ENCODE data around the gene NSFL1C.

The NSFL1C gene

DNA sequence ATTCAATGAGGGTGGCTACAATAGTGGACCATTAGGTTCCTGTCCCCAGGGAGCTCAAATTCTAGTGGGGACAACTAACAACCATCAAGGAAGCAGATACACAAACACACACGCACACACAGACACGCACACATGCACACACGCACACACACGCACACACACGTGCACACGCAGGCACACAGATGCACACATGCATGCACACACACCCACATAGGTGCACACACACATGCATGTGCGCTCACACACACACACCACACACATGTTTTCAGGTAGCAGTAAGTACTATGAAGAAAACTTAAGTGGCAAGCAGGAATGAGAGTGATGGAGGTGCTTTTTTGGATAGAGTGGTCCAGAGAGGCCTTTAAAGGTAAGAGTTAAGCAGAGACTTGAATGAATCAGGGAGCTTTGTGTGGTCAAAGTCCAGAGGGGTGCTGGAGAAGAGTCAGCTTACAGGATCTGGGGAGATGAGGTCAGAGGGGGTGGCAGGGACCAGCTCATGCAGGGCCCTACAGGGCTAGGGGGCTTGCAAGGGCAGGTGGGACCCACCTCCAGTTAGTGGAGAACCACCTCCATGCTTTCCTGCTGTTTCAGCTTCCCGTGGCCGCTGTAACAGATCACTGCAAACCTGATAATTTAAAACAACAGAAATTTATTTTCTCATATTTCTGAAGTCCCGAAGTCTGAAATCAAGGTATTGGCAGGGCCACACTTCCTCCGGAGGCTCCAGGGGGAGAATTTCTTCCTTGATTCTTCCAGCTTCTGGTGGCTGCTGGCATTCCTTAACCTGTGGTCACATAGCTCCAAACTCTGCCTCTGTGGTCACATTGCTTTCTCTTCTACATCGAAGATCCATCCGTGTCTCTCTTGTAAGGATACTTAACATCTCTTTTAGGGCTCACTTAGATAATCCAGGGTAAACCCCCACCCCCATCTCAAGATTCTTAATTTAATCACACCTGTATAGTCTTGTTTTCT lies 6.9 kb upstream of the NSFL1C start:
- no peaks in the 10 kb centered on the region for H3K4me1 Mint-ChIP-seq (ENCODE audit: low read depth)
- H3K4me3 Mint-ChIP-seq, result no peak overlapping the region
- H3K36me3 Mint-ChIP-seq, result no peaks in the 10 kb centered on the region
- H3K27ac Mint-ChIP-seq, result no peak overlapping the region
- H3K27me3 Mint-ChIP-seq, result peaks cover 3% of the 10 kb centered on the region
- no peaks in the 10 kb centered on the region for H3K9me3 Mint-ChIP-seq (ENCODE audit: low read depth)

DNA sequence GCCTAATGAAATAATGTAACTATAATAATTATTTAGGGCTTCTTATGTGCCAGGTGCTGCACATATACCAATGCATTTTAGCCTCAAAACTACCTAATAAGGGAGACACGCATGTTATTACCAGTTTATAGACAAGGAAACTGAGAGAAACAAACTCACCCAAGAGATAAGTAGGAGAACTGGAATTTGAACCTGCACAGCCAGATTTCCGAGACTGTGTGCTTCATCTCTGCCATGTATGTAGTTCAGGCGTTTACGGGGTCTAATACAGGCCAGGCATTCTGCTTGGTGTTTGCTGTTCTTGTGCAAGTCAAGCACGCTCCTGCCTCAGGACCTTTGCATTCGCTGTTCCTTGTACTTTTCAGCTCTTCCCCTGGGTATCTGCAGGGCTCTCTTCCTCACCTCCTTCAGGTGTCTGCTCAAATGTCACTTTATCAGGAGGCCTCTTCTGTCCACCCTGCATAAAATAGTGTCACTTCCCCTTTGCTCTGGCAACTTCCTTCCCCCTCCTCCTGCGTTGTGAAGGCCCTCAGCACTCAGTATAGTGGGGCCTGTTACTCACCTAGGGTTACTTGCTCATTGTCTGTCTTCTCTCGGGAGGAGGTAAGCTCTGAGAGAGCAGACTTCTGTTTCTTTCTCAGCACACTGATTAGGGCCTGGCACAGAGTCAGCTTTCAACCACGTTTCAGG lies 6.1 kb upstream of the NSFL1C start:
- no peaks in the 10 kb centered on the region for H3K9me3 Mint-ChIP-seq (ENCODE audit: low read depth)
- H3K4me1 Mint-ChIP-seq (ENCODE audit: low read depth), result peaks cover 6% of the 10 kb centered on the region
- no peaks in the 10 kb centered on the region for H3K36me3 Mint-ChIP-seq
- no peak overlapping the region for H3K4me3 Mint-ChIP-seq
- H3K27ac Mint-ChIP-seq, result no peak overlapping the region
- H3K27me3 Mint-ChIP-seq, result peaks cover 1% of the 10 kb centered on the region

DNA sequence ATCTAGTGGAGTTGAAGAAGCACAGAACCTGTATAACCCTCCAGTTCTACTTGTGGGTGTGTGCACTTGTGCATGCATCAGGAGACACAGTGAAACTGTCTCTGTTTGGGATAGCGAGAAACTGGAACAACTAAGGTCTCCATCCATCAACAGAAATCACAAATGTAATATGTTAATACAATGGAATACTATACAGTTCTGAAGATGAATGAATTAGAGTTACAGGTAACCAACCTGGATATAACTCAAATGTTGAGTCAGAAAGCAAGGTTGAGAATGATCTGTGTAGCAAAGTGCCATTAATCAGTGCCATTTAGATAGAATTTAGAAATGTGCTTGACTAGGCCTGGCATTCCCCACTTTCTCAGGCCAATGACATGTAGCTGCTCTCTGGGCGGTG lies 4.6 kb upstream of the NSFL1C start:
- no peak overlapping the region for H3K27ac Mint-ChIP-seq
- no peaks in the 10 kb centered on the region for H3K36me3 Mint-ChIP-seq
- H3K9me3 Mint-ChIP-seq (ENCODE audit: low read depth), result no peaks in the 10 kb centered on the region
- peaks cover 1% of the 10 kb centered on the region for H3K27me3 Mint-ChIP-seq
- H3K4me3 Mint-ChIP-seq, result no peak overlapping the region
- H3K4me1 Mint-ChIP-seq (ENCODE audit: low read depth), result peaks cover 14% of the 10 kb centered on the region

DNA sequence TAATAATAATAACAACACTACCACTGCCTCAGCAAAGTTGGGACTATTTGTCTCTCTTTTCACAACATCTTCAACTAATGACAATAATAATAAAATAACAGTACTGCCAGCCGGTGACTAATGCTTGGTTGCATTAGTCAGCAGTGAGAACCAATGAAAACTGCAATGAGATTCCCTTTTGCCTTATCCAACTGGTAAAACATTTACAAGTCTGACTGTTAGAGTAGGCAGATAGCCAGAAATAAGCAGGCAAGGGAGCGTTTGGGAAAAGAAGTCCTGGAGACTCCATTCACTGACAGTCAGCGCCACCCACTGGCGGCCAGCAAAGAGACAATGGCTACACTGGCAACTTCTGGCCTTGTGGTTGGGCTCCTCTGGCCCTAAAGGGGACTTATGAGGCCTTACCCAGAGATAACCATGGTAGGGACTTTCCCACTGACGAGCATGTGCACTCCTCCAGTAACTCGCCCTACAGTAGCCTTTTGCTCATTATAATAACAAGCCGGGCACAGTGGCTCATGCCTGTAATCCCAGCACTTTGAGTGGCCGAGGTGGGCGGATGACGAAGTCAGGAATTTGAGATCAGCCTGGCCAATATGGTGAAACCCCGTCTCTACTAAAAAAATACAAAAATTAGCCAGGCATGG lies 3.4 kb upstream of the NSFL1C start:
- H3K27ac Mint-ChIP-seq, result no peak overlapping the region
- H3K36me3 Mint-ChIP-seq, result no peaks in the 10 kb centered on the region
- no peaks in the 10 kb centered on the region for H3K9me3 Mint-ChIP-seq (ENCODE audit: low read depth)
- H3K4me3 Mint-ChIP-seq, result no peak overlapping the region
- H3K4me1 Mint-ChIP-seq (ENCODE audit: low read depth), result peaks cover 24% of the 10 kb centered on the region
- H3K27me3 Mint-ChIP-seq, result peaks cover 1% of the 10 kb centered on the region

DNA sequence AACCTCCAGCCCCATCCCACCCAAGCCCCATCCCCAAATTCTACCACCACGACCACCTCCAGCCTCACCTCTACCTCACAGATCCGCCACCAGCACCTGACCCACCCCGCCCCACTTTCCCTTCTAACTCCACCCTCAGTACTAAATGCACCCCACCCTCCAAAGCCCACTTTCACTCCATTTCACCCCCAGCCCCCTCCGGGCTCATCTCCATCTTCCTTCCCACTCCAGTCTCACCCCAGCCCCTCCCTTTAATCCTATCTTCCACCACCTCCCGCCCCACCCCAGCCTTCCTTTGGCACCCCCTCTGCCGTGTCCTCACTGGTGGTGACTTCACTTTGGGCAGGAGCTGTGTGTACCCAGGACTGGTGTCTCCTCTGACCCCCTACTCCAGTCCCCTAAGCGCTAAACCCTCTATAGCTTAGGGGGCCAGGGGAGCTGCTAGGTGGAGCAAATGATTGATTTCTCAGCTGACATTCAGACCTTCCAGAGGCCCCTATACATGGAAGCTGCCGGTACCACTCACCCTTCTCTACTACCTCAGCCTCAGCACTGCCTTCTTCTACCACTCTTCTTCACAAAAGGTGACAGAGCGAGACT lies 2.8 kb upstream of the NSFL1C start:
- Mint-ChIP-seq H3K4me1 (ENCODE audit: low read depth) (peaks cover 30% of the 10 kb centered on the region), H3K27me3 (peaks cover 1% of the 10 kb centered on the region), H3K27ac (no peak overlapping the region), H3K36me3 (peaks cover 2% of the 10 kb centered on the region), H3K4me3 (no peak overlapping the region), H3K9me3 (ENCODE audit: low read depth) (no peaks in the 10 kb centered on the region)

DNA sequence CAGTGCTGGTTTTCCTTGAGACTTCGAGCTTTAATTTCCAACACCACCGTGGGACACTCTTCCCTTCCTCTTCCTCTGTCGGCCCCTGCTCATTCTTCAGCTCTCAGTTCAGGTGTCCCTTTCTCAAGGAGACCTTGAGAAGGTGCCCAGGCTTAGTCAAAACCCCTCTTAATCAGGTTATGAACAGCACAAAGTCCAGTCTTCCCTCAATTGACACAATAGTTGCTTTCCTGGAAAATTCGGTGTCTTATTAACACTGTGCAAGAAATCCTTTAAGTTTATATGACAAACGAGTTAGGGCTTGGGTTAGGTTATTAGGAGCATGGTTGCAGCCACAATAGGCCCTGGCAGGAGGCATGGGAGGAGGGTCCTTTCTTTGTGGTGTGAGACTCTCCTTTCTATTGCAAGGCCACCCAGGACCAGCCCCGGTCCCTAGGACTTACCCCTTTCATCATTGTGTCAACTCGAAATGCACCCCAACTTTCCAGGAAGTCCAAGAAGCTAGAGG lies 1.5 kb upstream of the NSFL1C start:
- H3K27ac Mint-ChIP-seq, result no peak overlapping the region
- H3K9me3 Mint-ChIP-seq (ENCODE audit: low read depth), result no peaks in the 10 kb centered on the region
- peaks cover 1% of the 10 kb centered on the region for H3K27me3 Mint-ChIP-seq
- peaks cover 3% of the 10 kb centered on the region for H3K36me3 Mint-ChIP-seq
- peak overlapping the region; percentile 46 for H3K4me3 Mint-ChIP-seq
- H3K4me1 Mint-ChIP-seq (ENCODE audit: low read depth), result peaks cover 41% of the 10 kb centered on the region

DNA sequence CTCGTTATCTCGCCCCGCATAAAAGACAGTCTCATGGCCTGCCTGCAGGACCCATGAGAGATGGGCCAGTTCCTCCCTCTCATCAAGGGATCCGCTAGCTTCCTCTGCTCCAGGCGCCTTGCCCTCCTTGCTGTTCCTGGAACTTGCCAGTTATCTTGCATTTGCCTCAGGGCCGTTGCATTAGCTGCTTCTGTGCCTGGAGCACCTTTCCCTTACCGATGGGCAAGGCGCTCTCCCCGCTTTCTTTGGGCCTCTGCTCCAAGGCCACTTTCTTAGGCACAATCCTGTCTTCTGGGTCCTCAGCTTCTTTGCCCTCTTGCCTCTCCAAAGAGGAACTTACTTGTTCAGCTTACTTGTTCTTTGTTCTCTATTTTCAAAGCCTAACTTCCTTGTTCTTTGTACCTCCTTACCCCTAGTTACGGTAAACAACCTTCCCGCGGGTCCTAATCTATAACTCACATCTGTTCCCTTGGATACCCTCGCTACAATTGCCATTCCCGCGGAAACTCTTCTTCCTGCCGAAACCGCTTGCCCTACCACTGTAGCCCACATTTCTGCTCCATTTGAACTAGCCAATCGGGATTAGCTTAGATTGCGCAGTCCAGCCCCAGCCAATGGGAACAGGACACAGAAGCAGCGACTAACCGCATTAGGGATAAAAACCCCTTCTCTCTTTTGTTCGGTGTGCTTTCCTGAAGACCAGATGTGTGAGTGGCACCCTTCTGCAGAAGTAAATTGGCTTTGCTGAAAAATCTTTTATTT lies 887 bp upstream of the NSFL1C start:
- H3K9me3 Mint-ChIP-seq (ENCODE audit: low read depth), result no peaks in the 10 kb centered on the region
- peaks cover 1% of the 10 kb centered on the region for H3K27me3 Mint-ChIP-seq
- peak overlapping the region; percentile 91 for H3K4me3 Mint-ChIP-seq
- H3K27ac Mint-ChIP-seq, result peak overlapping the region; percentile 41
- peaks cover 5% of the 10 kb centered on the region for H3K36me3 Mint-ChIP-seq
- peaks cover 46% of the 10 kb centered on the region for H3K4me1 Mint-ChIP-seq (ENCODE audit: low read depth)

DNA sequence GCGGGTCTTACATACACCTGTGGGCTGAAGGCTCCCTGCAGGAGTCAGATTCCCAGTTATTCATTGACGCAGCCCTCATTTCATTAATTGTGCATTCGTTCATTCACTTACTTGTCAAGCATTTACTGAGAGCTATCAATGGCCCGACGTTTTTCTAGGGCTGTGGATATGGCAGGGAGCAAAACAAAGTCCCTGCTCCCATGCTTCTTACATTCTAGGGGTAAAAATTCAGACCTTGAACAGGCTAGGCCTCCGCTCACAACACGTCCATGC lies 369 bp upstream of the NSFL1C start:
- no peaks in the 10 kb centered on the region for H3K9me3 Mint-ChIP-seq (ENCODE audit: low read depth)
- peak overlapping the region; percentile 41 for H3K27ac Mint-ChIP-seq
- peaks cover 1% of the 10 kb centered on the region for H3K27me3 Mint-ChIP-seq
- peaks cover 5% of the 10 kb centered on the region for H3K36me3 Mint-ChIP-seq
- H3K4me1 Mint-ChIP-seq (ENCODE audit: low read depth), result peaks cover 48% of the 10 kb centered on the region
- peak overlapping the region; percentile 91 for H3K4me3 Mint-ChIP-seq

DNA sequence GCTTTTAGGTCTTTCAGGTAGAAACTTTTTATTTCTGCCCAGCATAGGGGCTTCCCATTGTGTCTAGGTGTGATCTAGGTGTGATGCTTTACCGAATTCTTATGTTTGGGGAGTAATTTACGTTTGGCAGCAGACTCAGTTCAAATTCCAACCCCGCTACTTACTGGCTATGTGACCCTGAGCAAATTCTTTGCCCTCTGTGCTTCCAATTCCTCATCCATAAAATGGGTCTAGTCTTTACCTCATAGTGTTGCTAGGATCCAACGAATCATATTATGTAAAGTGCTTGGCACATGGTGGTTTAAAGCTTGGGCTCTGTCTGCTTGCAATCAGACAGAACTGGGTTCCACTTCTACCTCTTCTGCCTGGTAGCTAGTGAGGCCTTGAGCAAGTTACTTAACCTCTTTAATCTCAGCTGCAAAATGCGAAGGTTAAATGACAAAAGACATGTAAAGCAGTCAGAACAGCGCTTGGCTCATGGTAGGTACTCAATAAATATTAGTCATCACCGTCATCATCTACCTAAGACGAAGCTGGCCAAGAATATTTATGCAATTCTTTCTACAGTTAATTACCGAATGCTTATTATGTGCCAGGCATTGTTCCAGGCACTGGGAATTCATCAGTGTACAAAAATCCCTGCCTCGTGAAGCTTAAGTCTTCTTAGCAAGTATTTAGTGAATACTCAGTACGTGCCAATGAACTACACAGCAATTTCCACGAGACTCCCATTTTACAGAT lies 1.0 kb downstream of the NSFL1C start:
- H3K4me1 Mint-ChIP-seq (ENCODE audit: low read depth), result peaks cover 53% of the 10 kb centered on the region
- H3K27ac Mint-ChIP-seq, result peak overlapping the region; percentile 87
- H3K36me3 Mint-ChIP-seq, result peaks cover 5% of the 10 kb centered on the region
- peak overlapping the region; percentile 91 for H3K4me3 Mint-ChIP-seq
- H3K27me3 Mint-ChIP-seq, result peaks cover 1% of the 10 kb centered on the region
- H3K9me3 Mint-ChIP-seq (ENCODE audit: low read depth), result no peaks in the 10 kb centered on the region

DNA sequence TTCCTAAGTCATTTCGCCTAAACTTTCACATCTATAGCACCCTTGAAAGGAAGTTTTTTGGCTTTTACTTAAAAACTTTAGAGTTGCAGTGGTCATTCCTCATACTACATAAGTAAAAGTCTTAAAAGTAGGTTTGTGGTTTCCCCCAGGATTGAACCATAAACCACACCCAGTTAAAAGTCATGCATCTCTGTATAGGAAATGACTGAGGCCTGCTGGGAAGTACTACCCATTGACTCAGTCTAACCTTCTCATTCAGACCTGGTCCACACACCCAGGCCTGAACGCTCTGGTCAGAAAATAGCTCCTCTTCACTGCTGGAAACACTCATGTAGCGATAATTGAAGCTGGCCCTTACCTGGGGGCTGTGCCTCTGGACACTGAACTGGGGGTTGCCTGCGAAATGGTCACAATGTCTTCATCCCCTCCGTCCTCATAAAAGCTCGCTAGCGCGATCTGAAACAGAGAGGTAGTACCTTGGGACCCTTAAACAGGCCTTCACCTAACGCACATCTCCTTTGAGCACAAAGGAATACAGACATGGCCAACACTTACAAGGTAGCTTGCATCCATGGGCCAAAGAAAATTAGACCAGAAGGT lies 2.6 kb downstream of the NSFL1C start:
- no peak overlapping the region for H3K27ac Mint-ChIP-seq
- peak overlapping the region; percentile 91 for H3K4me3 Mint-ChIP-seq
- H3K27me3 Mint-ChIP-seq, result peaks cover 1% of the 10 kb centered on the region
- H3K4me1 Mint-ChIP-seq (ENCODE audit: low read depth), result peaks cover 56% of the 10 kb centered on the region
- no peaks in the 10 kb centered on the region for H3K9me3 Mint-ChIP-seq (ENCODE audit: low read depth)
- peaks cover 5% of the 10 kb centered on the region for H3K36me3 Mint-ChIP-seq

DNA sequence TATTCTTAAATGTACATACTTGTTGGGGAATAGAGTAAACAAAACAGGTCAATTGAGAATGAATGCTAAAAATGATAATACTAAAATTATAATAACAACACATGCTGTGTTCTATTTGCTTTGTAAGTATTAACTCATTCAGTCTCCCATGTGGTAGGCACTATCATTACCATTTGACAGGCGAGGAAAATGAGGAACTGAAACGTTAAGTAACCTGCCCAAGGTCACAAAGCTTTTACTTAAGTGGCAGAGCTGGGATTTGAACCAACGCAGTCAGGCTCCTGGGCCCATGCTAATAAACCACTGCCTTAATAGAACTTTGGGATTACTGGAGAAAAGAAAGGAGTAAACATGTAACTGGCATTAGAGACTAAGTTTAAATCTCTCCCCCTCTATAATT lies 3.8 kb downstream of the NSFL1C start:
- H3K27ac Mint-ChIP-seq, result peak overlapping the region; percentile 5
- H3K9me3 Mint-ChIP-seq (ENCODE audit: low read depth), result no peaks in the 10 kb centered on the region
- H3K4me1 Mint-ChIP-seq (ENCODE audit: low read depth), result peaks cover 52% of the 10 kb centered on the region
- H3K27me3 Mint-ChIP-seq, result no peaks in the 10 kb centered on the region
- no peak overlapping the region for H3K4me3 Mint-ChIP-seq
- peaks cover 5% of the 10 kb centered on the region for H3K36me3 Mint-ChIP-seq

DNA sequence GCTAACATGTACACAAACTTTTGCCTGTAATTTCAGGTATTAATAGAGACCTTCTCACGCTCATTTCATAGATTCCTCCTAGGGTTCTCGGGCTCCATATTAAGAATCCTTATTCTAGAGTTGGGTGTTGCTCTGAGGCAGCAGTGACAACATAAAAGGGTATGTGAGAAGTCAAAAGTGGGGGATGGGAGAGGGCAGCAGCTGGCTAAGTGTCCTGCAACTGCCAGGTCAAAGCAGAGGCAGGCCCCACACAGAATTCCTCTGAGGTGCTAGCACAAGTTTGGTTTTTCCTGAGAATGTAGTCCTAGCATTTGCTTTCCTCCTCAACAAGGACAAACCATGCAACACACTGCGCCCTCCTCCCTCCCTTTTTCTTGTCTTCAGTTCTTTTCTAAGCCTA lies 4.6 kb downstream of the NSFL1C start:
- H3K27ac Mint-ChIP-seq, result no peak overlapping the region
- no peaks in the 10 kb centered on the region for H3K9me3 Mint-ChIP-seq (ENCODE audit: low read depth)
- peaks cover 9% of the 10 kb centered on the region for H3K36me3 Mint-ChIP-seq
- no peak overlapping the region for H3K4me3 Mint-ChIP-seq
- H3K27me3 Mint-ChIP-seq, result no peaks in the 10 kb centered on the region
- H3K4me1 Mint-ChIP-seq (ENCODE audit: low read depth), result peaks cover 43% of the 10 kb centered on the region

DNA sequence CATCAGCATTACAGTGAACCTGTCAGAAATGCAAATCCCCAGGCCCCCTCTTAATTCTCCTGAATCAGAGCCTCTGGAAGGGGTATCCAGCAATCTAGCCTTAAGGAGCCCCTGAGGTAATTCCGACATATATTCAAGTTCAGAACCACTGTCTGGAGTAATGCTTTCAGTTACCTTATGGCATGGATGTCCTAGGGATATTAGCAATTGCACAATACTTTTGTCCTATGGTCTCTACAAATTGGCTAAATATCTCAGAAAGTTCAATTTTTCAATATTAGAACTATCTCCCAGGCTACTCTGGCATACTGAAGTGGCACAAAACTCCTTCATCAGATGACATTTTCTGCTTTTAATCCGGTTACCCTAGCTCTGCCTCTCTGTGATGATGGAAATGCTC lies 6.4 kb downstream of the NSFL1C start:
- H3K27me3 Mint-ChIP-seq, result no peaks in the 10 kb centered on the region
- H3K36me3 Mint-ChIP-seq, result peaks cover 9% of the 10 kb centered on the region
- no peak overlapping the region for H3K4me3 Mint-ChIP-seq
- peaks cover 35% of the 10 kb centered on the region for H3K4me1 Mint-ChIP-seq (ENCODE audit: low read depth)
- no peak overlapping the region for H3K27ac Mint-ChIP-seq
- H3K9me3 Mint-ChIP-seq (ENCODE audit: low read depth), result no peaks in the 10 kb centered on the region

Data from activated naive CD8-positive, alpha-beta T cell (primary cell).